Smooth muscle cell (in vitro differentiated cells): ENCODE measurements around the gene MYO1D. TPM values are rescaled to one million over a fixed set of nuclear protein-coding genes. Genes with fewer than 3 reads are reported as not detected.

Source experiments
- DNase-seq: peaks from one replicate; lab custom pipeline; 2025; ENCODE audit not compliant: unreplicated experiment; lab: John Stamatoyannopoulos, UW
- H2AFZ ChIP-seq: fragments of 200-600 bp; sonication (generic); 2 replicates; pipeline ENCODE4 v1.6.0; 2016; ENCODE audit warnings: antibody characterized with exemption, low read depth, mild to moderate bottlenecking
- H3F3A ChIP-seq: fragments of 200-600 bp; sonication (generic); 2 replicates; pipeline ENCODE4 v1.6.0; 2017; ENCODE audit warnings: antibody characterized with exemption, low read depth
- H3K27ac ChIP-seq: fragments of 200-600 bp; sonication (generic); 2 replicates; pipeline ENCODE4 v1.5.1; 2016; ENCODE audit warnings: low read depth, mild to moderate bottlenecking
- H3K27me3 ChIP-seq: fragments of 200-600 bp; sonication (generic); 2 replicates; pipeline ENCODE4 v1.6.1; 2016; ENCODE audit warnings: low read depth, mild to moderate bottlenecking
- H3K36me3 ChIP-seq: fragments of 200-600 bp; sonication (generic); 2 replicates; pipeline ENCODE4 v1.5.1; 2016; ENCODE audit warnings: low read depth
- H3K4me1 ChIP-seq: fragments of 200-600 bp; sonication (generic); 2 replicates; pipeline ENCODE4 v1.5.1; 2016; ENCODE audit warnings: low read depth
- H3K4me2 ChIP-seq: fragments of 200-600 bp; sonication (generic); 2 replicates; pipeline ENCODE4 v1.6.0; 2016; ENCODE audit warnings: mild to moderate bottlenecking
- H3K4me3 ChIP-seq: fragments of 200-600 bp; sonication (generic); 2 replicates; pipeline ENCODE4 v1.5.1; 2016; ENCODE audit warnings: mild to moderate bottlenecking
- H3K79me2 ChIP-seq: fragments of 200-600 bp; sonication (generic); 2 replicates; pipeline ENCODE4 v1.6.0; 2016; ENCODE audit warnings: low read depth, mild to moderate bottlenecking
- H3K9ac ChIP-seq: fragments of 200-600 bp; sonication (generic); 2 replicates; pipeline ENCODE4 v1.6.0; 2016; ENCODE audit warnings: low read depth
- H3K9me3 ChIP-seq: fragments of 200-600 bp; sonication (generic); replicated peaks from 2 replicates; pipeline ENCODE4 v1.5.1; 2016; ENCODE audit warnings: low read depth
- H4K20me1 ChIP-seq: fragments of 200-600 bp; sonication (generic); 2 replicates; pipeline ENCODE4 v1.6.0; 2016; ENCODE audit warnings: low read depth
- WGBS: methylation state at CpG from one replicate; pipeline ENCODE4 v1.1.7; 2016; ENCODE audit warnings: low lambda C conversion rate; 5-methylcytosine and 5-hydroxymethylcytosine counted together
- polyA plus RNA-seq: library from polyadenylated mRNA; unstranded; fragments of >200 nt; fragmentation: Nextera tagmentation; extraction: Ambion mirVana; gene quantifications from 2 replicates; pipeline ENCODE4 v1.2.1, GENCODE V29; 2016
- total RNA-seq: library from RNA; depleted of rRNA; stranded (reverse); fragments of >200 nt; gene quantifications from 2 replicates; pipeline ENCODE4 v1.2.3, GENCODE V29; 2014
- TF ChIP-seq, protein P1 (sequence below): fragments of 200-600 bp; sonication (generic); IDR thresholded peaks from 2 replicates; pipeline ENCODE4 v1.5.1; 2017; ENCODE audit warnings: borderline replicate concordance, mild to moderate bottlenecking, antibody characterized with exemption; ENCODE audit not compliant: insufficient read depth, poor library complexity, severe bottlenecking

The MYO1D gene
- total and polyA plus RNA-seq, 2 experiments from 2014 or later = 13.9 to 35.7 TPM

DNA sequence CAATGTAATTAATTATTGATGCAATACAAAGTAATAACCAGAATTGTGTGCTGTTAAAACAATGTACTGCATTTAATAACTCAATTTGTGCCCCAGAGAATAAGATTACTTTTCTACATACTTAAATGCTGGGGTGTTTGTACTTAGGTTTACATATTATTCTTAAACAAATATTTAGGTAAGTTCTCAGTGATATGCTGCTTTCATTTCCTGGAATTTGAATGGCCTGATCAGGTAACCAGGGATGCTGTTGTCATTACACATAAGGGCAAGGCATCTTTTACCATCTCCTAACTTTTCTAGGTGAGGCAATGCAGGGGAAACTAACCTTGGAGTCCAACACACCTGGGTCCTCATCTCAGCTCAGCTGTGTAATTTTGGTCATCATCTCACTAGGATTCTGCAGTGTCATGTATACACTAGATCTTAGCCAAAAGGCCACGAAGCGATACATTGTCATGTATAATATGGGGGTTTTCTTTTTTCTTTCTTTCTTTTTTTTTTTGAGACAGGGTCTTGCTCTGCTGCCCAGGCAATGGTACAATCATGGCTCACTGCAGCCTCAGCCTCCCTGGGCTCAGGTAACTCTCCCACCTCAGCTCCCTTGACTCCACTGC, 45.2 kb downstream of the MYO1D start:
- TF ChIP-seq, protein P1, sequence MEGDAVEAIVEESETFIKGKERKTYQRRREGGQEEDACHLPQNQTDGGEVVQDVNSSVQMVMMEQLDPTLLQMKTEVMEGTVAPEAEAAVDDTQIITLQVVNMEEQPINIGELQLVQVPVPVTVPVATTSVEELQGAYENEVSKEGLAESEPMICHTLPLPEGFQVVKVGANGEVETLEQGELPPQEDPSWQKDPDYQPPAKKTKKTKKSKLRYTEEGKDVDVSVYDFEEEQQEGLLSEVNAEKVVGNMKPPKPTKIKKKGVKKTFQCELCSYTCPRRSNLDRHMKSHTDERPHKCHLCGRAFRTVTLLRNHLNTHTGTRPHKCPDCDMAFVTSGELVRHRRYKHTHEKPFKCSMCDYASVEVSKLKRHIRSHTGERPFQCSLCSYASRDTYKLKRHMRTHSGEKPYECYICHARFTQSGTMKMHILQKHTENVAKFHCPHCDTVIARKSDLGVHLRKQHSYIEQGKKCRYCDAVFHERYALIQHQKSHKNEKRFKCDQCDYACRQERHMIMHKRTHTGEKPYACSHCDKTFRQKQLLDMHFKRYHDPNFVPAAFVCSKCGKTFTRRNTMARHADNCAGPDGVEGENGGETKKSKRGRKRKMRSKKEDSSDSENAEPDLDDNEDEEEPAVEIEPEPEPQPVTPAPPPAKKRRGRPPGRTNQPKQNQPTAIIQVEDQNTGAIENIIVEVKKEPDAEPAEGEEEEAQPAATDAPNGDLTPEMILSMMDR = no peak
- H3K9me3 ChIP-seq = no peaks in the 10 kb centered on the region

DNA sequence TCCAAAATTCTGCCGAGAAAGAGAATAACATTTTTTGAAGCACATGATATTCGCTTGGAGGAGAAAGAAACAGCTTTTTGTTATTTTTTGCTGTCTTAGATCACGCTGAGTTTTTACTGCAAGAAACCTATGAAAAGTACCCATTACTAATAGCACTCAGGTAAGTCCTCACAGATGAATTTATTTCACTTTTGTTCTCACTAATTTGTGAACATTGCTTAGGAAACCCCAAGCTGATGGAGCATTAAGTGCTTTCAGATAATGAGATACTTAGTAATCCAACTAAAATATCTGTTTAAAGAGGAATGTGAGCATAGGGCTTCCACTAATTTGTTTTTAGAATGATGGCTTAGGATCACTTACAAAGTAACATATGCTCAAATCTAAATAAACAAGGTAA, 45.7 kb downstream of the MYO1D start:
- H3K79me2 ChIP-seq = no peaks in the 10 kb centered on the region
- no peaks in the 10 kb centered on the region for H3K36me3 ChIP-seq
- H3K4me1 ChIP-seq = no peaks in the 10 kb centered on the region
- no peak overlapping the region for H3K27ac ChIP-seq
- H3K9me3 ChIP-seq = no peaks in the 10 kb centered on the region
- TF ChIP-seq, protein P1 = no peak
- no peak for DNase-seq
- H3K4me2 ChIP-seq = no peak overlapping the region
- 90% methylated on average over 3 of the region's 3 CpGs for WGBS
- no peak overlapping the region for H3K4me3 ChIP-seq
- H4K20me1 ChIP-seq = peaks cover 6% of the 10 kb centered on the region
- H3F3A ChIP-seq = no peaks in the 10 kb centered on the region
- no peak overlapping the region for H3K9ac ChIP-seq
- no peaks in the 10 kb centered on the region for H3K27me3 ChIP-seq
- H2AFZ ChIP-seq = no peak overlapping the region

More for the DNA sequence above, 45.2 kb downstream of the MYO1D start:
- H3K27ac ChIP-seq = no peak overlapping the region
- no peak for DNase-seq
- H3K4me3 ChIP-seq = no peak overlapping the region
- no peaks in the 10 kb centered on the region for H3K4me1 ChIP-seq
- peaks cover 6% of the 10 kb centered on the region for H4K20me1 ChIP-seq
- no peak overlapping the region for H3K4me2 ChIP-seq
- H3K9ac ChIP-seq = no peak overlapping the region
- no peak overlapping the region for H2AFZ ChIP-seq
- no peaks in the 10 kb centered on the region for H3F3A ChIP-seq
- 95% methylated on average over 2 of the region's 2 CpGs for WGBS
- no peaks in the 10 kb centered on the region for H3K27me3 ChIP-seq
- H3K36me3 ChIP-seq = no peaks in the 10 kb centered on the region
- no peaks in the 10 kb centered on the region for H3K79me2 ChIP-seq

DNA sequence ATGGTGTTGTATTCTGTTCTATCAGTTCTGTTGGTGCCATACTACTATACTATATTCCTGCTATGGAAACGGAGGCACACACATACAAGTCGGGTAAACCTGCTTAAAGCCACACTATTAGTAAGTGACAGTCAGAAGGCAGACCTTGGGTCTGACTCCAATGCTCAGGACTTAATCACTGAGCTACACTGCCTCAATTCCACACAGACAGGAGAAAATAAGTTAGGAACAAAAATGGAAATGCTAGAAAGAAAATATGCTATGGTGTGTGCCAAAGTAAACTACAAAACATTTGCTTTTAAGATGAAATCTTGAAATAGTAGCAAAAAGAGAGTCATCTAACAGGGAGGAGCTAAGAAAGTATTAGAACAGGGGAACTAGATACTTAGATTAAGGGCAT, 48.1 kb downstream of the MYO1D start:
- H3K9me3 ChIP-seq = no peaks in the 10 kb centered on the region
- no peaks in the 10 kb centered on the region for H3F3A ChIP-seq
- no peaks in the 10 kb centered on the region for H3K4me1 ChIP-seq
- H3K36me3 ChIP-seq = no peaks in the 10 kb centered on the region
- no peaks in the 10 kb centered on the region for H3K79me2 ChIP-seq
- TF ChIP-seq, protein P1 = no peak
- 79% methylated on average over 2 of the region's 2 CpGs for WGBS
- H3K4me3 ChIP-seq = no peak overlapping the region
- H3K27me3 ChIP-seq = no peaks in the 10 kb centered on the region
- no peak for DNase-seq
- no peak overlapping the region for H3K9ac ChIP-seq
- H3K4me2 ChIP-seq = no peak overlapping the region
- H2AFZ ChIP-seq = no peak overlapping the region
- H3K27ac ChIP-seq = no peak overlapping the region
- peaks cover 6% of the 10 kb centered on the region for H4K20me1 ChIP-seq

DNA sequence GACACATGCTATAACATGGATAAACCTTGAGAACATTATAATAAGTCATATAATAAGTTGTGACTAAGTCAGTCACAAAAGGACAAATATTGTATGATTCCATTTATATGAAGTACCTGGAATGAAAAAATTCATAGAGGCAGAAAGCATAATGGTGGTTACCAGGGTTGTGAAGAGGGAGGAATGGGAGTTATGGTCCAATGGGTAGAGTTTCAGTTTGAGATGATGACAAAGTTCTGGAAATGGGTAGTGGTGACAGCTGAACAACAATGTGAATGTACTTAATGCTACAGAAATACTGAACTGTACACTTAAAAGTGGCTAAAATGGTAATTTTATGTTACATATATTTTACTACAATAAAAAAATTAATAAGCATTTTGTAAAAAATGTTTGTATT, 49.7 kb downstream of the MYO1D start:
- no peaks in the 10 kb centered on the region for H3F3A ChIP-seq
- H2AFZ ChIP-seq = no peak overlapping the region
- H3K4me3 ChIP-seq = no peak overlapping the region
- no peaks in the 10 kb centered on the region for H3K9me3 ChIP-seq
- no peaks in the 10 kb centered on the region for H3K4me1 ChIP-seq
- no peaks in the 10 kb centered on the region for H3K27me3 ChIP-seq
- no peak overlapping the region for H3K27ac ChIP-seq
- no peaks in the 10 kb centered on the region for H3K36me3 ChIP-seq
- H4K20me1 ChIP-seq = peaks cover 4% of the 10 kb centered on the region
- no peak overlapping the region for H3K4me2 ChIP-seq
- H3K9ac ChIP-seq = no peak overlapping the region
- no peaks in the 10 kb centered on the region for H3K79me2 ChIP-seq
- TF ChIP-seq, protein P1 = no peak
- DNase-seq = no peak
